Vagina (tissue), 2 donors: ENCODE results near the gene LRRC43.

Experiments
- POLR2A ChIP-seq, 2 donors: fragments of 450-650 bp; IDR thresholded peaks; one replicate each; pipeline ENCODE4 v1.6.1; 2017; ENCODE audit warnings: antibody characterized with exemption in 2 of 2, mild to moderate bottlenecking in 2 of 2, moderate library complexity in 2 of 2
- POLR2AphosphoS5 ChIP-seq, 2 donors: sonication (generic); formaldehyde crosslinking; IDR thresholded peaks; one replicate each; pipeline ENCODE4 v1.9.0; 2017; ENCODE audit warnings: antibody characterized with exemption in 2 of 2, mild to moderate bottlenecking in 2 of 2, low read depth in 1 of 2; ENCODE audit not compliant: insufficient read depth in 1 of 2
- TF ChIP-seq, protein P1 (sequence below), 3 experiments: fragments of 450-650 bp in 2 of 3; fragments of 200-600 bp in 1 of 3; sonication (generic) in 1 of 3; IDR thresholded peaks; one replicate each; pipeline ENCODE4 v1.5.1; 2017 to 2019; ENCODE audit warnings: antibody characterized with exemption in 3 of 3, mild to moderate bottlenecking in 2 of 3, moderate library complexity in 2 of 3

GRCh38 chr12:122184517-122184916 lies 1.6 kb downstream of the LRRC43 start:
- TF ChIP-seq, protein P1, sequence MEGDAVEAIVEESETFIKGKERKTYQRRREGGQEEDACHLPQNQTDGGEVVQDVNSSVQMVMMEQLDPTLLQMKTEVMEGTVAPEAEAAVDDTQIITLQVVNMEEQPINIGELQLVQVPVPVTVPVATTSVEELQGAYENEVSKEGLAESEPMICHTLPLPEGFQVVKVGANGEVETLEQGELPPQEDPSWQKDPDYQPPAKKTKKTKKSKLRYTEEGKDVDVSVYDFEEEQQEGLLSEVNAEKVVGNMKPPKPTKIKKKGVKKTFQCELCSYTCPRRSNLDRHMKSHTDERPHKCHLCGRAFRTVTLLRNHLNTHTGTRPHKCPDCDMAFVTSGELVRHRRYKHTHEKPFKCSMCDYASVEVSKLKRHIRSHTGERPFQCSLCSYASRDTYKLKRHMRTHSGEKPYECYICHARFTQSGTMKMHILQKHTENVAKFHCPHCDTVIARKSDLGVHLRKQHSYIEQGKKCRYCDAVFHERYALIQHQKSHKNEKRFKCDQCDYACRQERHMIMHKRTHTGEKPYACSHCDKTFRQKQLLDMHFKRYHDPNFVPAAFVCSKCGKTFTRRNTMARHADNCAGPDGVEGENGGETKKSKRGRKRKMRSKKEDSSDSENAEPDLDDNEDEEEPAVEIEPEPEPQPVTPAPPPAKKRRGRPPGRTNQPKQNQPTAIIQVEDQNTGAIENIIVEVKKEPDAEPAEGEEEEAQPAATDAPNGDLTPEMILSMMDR (IDR thresholded peaks at IDR 0.05): no peak
- TF ChIP-seq POLR2AphosphoS5 (IDR thresholded peaks at IDR 0.05; ENCODE audit: insufficient read depth in 1 of 2, low read depth in 1 of 2) (no peak), POLR2A (IDR thresholded peaks at IDR 0.05) (no peak)
